GM12875 (cell line): ENCODE measurements around the gene FGR.
"Not testable (repeated sequence)": the region's sequence is repeated elsewhere in the genome, so short reads cannot be mapped to it uniquely, and the experiment has no call there.

Source experiments
- H3K4me3 ChIP-seq: one replicate; pipeline ENCODE4 v1.5.1; 2011; ENCODE audit warnings: low read depth, low read length, control low read depth
- TF ChIP-seq, protein P1 (sequence below): IDR thresholded peaks from 2 replicates; pipeline ENCODE4 v1.5.1; 2011; ENCODE audit warnings: low read depth, mild to moderate bottlenecking, control low read depth, inconsistent platforms, low read length, moderate library complexity, borderline replicate concordance; ENCODE audit not compliant: insufficient read depth

Gene FGR

DNA sequence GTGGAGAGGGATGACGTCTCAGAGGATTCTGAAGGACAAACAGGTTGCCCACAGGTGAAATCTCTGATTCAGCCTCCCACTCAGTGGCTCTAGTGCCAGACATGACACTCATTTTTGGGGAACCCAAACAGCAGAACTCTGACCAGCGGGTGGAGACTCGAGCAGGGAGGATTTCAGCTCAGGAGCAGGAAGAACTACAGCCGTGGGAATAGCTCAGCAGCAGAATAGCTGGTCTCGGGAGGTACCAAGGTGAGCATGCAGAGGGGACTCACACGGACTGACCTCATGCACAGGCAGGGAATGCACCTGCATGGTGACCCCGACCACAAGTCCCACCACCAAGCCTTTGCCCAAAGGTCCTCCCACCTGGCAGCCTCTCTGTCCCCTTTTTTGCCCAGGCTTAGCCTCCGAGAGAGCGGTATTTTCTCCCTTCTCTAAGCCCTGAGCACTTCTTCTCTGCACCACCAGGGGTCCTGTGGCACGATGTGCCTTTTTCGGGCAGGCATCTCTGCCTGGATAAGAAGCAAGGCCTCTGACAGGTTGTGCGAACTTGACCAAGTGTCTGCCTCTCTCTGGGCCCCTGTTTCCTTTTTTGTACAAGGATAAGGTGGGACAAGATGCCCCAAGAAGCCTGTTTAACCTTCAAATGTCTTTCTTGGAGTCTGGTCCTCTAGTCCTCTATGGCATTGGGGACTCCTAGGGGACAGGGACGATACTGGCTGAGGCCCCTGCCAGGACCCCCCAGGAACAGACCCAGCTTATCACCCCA is 8.8 kb upstream of the FGR start:
- TF ChIP-seq, protein P1, sequence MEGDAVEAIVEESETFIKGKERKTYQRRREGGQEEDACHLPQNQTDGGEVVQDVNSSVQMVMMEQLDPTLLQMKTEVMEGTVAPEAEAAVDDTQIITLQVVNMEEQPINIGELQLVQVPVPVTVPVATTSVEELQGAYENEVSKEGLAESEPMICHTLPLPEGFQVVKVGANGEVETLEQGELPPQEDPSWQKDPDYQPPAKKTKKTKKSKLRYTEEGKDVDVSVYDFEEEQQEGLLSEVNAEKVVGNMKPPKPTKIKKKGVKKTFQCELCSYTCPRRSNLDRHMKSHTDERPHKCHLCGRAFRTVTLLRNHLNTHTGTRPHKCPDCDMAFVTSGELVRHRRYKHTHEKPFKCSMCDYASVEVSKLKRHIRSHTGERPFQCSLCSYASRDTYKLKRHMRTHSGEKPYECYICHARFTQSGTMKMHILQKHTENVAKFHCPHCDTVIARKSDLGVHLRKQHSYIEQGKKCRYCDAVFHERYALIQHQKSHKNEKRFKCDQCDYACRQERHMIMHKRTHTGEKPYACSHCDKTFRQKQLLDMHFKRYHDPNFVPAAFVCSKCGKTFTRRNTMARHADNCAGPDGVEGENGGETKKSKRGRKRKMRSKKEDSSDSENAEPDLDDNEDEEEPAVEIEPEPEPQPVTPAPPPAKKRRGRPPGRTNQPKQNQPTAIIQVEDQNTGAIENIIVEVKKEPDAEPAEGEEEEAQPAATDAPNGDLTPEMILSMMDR = peak; percentile 86
- no peak overlapping the region for H3K4me3 ChIP-seq

DNA sequence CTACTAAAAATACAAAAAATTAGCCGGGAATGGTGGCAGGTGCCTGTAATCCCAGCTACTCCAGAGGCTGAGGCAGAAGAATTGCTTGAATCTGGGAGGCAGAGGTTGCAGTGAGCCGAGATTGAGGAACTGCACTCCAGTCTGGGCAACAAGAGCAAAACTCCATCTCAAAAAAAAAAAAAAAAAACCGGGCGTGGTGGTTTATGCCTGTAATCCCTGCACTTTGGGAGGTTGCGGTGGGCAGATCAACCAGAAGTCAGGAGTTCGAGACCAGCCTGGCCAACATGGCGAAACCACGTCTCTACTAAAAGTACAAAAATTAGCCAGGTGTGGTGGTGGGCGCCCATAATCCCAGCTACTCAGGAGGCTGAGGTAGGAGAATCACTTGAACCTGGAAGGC is 5.5 kb upstream of the FGR start:
- H3K4me3 ChIP-seq = not testable (repeated sequence)

DNA sequence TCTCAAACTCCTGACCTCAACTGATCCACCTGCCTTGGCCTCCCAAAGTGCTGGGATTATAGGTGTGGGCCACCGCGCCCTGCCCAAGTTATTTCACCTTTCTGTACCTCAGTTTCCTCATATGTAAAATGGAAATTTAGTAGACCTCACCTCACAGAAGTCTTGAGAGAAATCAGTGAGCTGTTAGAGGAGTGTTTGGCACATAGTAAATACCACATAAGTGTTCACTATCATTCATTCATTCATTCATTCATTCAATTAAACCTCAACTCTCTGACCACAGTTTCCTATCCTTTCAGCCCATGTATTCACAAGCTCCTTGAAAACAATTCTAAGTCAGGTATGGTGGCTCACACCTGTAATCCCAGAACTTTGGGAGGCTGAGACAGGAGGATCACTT is 3.8 kb upstream of the FGR start:
- TF ChIP-seq, protein P1 = no peak
- H3K4me3 ChIP-seq = no peak overlapping the region

DNA sequence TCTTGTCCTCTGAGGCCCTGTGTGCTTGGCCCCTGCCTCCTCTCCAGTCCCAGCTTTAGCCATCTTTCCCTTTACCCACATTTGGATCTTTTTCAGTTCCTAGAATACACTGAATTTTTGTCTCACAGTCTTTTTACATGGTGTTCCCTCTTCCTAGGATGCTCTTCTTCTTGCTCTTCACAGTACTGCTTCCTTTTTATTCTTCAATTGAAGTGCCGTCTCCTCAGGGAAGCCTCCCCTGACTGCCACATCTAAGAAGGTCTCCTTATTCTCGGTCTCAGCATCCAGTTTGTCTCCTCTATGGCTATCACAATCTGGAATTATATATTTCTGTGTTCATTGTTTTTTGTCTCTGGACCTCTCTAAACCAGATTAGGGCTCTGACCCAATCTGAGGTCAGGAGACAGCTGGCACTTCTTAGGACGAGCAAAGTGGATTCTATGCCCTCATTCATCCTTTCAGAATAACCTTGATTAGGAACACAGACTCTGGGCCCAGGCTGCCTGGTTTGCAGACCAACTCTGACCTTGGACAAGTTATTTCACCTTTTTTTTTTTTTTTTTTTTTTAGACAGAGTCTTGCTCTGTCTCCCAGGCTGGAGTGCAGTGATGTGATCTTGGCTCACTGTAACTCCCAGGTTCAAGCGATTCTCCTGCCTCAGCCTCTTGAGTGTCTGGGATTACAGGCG is 3.2 kb upstream of the FGR start:
- no peak overlapping the region for H3K4me3 ChIP-seq
- TF ChIP-seq, protein P1 = no peak

DNA sequence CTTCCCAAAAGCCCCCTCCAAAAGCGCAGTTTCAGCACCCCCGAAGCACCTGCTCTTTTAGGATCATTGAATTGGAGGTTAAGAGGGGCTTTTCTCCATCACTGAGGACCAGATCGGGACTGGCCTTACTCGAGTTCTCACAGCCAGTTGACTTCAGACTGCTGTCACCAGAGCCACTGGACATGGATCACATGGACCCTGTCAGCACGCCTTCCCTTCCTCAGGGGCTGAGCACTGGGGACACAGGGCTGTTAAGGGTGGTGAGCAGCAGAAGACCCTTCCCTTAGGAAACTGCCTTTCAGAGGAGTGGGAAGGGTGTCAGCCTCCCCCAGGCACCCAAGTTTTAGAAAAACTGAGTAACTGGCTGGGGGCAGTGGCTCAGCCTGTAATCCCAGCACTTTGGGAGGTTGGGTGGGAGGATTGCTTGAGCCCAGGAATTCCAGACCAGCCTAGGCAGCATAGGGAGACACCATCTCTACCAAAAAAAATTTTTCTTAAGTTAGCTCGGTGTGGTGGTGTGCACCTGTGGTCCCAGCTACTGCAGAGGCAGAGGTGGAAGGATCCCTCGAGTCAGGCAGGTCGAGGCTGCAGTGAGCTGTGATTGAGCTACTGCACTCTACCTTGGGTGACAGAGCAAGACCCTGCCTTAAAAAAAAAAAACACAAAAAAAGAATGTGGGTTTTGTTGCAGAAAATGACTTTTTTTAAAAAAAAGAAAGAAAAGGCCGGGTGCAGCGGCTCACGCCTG is 584 bp upstream of the FGR start:
- no peak overlapping the region for H3K4me3 ChIP-seq
- TF ChIP-seq, protein P1 = no peak

DNA sequence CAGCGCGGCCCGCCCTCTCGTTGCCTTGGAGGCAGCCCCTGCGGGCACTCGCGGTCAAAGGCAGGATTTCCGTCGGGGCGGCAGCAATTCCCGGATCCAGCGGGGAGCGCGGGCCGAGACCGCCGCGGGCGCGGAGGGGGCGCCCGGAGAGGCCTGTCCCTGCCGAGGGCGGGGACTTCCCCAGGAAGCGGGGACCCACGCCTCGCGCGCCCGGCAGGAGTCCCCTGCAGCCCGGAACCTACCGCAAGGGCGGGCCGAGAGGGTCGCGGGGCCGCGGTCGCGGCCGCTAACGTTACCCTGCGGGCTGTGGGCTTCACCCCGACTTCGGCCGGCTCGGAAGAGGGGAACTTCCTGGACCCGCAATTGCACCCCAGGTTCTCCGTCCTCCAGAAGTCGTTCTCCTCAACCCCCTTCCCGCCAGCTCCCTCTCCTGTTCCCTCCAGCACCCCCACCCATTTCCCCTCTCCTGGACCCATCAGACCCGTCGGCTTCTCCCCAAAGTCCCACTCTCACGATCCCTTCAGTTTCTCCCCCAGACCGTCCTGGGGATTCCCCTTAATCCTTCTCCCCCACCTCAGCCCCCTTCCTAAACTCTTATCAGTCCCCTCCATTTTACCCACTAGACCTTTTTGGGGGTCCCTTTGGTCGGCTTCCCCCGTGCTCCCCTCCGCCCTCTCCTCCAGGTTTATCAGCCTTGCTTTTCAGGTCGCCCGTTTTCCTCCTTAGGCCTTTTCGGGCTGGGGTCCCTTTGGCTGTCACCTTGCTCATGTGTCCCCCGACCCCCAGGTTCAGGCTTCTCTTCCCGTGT is 604 bp downstream of the FGR start:
- peak overlapping the region; percentile 76 for H3K4me3 ChIP-seq

More for the DNA sequence above, 604 bp downstream of the FGR start:
- TF ChIP-seq, protein P1 = no peak
